ENCODE data around the gene MIGA1. TPM values are rescaled to one million over a fixed set of nuclear protein-coding genes. Genes with fewer than 3 reads are reported as not detected.
A peak's percentile ranks its signal among the peaks of the same experiment; 100 is the strongest.

Gene MIGA1
- total and polyA plus RNA-seq, 2 of the 13 experiments (the other 11 are each of a cell fraction or from before 2014, with no cell fraction given) = 3.8 to 6.6 TPM

DNA sequence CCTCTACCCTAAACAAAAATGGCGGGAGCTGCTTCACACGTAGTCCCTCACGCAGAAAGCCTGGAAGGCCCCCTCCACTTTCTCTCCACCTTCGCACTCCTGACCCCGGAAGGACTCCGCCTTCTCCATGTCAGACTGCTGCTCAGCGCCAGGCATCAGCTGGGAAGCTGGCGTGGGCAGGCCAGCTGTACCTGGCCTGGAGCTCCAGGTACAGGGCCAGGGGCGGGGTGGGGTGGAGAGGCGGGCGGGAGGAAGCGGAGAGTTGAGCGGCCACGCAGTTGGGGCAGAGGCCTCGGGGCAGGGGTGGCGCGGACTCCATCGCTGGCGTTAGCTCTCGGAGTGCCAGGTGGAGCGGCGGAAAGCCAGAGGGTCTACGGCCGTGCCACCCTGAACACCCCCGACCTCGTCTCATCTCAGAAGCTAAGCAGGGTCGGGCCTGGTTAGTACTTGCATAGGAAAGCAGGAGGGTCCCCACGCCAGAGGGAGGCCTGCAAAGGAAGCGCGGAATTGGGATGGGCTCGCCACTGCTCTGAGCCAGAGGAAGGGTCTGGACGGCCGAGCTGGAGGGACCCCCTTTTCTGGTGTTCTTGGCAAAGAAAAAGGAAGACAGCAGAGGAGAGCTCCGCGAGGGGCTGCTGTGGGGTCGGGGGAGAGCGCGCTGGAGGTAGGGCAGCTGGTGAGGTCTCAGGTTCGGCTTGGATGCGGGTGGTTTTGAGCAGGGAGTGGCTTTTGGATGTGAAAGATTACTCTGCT lies at the start of gene MIGA1 (continued):
- no peak for TF ChIP-seq ATAD3A (CRISPR knock-in tag; IDR thresholded peaks at IDR 0.05)
- TF ChIP-seq, protein P1, sequence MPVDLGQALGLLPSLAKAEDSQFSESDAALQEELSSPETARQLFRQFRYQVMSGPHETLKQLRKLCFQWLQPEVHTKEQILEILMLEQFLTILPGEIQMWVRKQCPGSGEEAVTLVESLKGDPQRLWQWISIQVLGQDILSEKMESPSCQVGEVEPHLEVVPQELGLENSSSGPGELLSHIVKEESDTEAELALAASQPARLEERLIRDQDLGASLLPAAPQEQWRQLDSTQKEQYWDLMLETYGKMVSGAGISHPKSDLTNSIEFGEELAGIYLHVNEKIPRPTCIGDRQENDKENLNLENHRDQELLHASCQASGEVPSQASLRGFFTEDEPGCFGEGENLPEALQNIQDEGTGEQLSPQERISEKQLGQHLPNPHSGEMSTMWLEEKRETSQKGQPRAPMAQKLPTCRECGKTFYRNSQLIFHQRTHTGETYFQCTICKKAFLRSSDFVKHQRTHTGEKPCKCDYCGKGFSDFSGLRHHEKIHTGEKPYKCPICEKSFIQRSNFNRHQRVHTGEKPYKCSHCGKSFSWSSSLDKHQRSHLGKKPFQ (CRISPR knock-in tag; IDR thresholded peaks at IDR 0.05; ENCODE audit: insufficient replicate concordance) = peak; percentile 41
- peak; percentile 52; the same call in 1 of the 2 replicates for TF ChIP-seq ZMYM4 (CRISPR knock-in tag; IDR thresholded peaks at IDR 0.05)
- peak; percentile 41; the same call in 1 of the 2 replicates for TF ChIP-seq ZNF552 (CRISPR knock-in tag; IDR thresholded peaks at IDR 0.05; ENCODE audit: borderline replicate concordance)
- TF ChIP-seq ZNF790 (CRISPR knock-in tag; IDR thresholded peaks at IDR 0.05; ENCODE audit: borderline replicate concordance) = 0 out of 2 replicates have a peak, but pooled peaks have one; percentile 68
- TF ChIP-seq ZNF251 (CRISPR knock-in tag; IDR thresholded peaks at IDR 0.05) = no peak
- no peak for TF ChIP-seq REL (CRISPR knock-in tag; conservative IDR thresholded peaks at IDR 0.05)
- TF ChIP-seq, protein P2, sequence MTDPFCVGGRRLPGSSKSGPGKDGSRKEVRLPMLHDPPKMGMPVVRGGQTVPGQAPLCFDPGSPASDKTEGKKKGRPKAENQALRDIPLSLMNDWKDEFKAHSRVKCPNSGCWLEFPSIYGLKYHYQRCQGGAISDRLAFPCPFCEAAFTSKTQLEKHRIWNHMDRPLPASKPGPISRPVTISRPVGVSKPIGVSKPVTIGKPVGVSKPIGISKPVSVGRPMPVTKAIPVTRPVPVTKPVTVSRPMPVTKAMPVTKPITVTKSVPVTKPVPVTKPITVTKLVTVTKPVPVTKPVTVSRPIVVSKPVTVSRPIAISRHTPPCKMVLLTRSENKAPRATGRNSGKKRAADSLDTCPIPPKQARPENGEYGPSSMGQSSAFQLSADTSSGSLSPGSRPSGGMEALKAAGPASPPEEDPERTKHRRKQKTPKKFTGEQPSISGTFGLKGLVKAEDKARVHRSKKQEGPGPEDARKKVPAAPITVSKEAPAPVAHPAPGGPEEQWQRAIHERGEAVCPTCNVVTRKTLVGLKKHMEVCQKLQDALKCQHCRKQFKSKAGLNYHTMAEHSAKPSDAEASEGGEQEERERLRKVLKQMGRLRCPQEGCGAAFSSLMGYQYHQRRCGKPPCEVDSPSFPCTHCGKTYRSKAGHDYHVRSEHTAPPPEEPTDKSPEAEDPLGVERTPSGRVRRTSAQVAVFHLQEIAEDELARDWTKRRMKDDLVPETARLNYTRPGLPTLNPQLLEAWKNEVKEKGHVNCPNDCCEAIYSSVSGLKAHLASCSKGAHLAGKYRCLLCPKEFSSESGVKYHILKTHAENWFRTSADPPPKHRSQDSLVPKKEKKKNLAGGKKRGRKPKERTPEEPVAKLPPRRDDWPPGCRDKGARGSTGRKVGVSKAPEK (CRISPR knock-in tag; IDR thresholded peaks at IDR 0.05; ENCODE audit: borderline replicate concordance) = 0 out of 2 replicates have a peak, but pooled peaks have one; percentile 66
- TF ChIP-seq CREB1 (IDR thresholded peaks at IDR 0.05) = peak; percentile 70
- peak; percentile 95 for TF ChIP-seq CREB1 (CRISPR knock-in tag; IDR thresholded peaks at IDR 0.05)
- no peak for TF ChIP-seq ZNF720 (CRISPR knock-in tag; IDR thresholded peaks at IDR 0.05)
- no peak for TF ChIP-seq MBD4 (IDR thresholded peaks at IDR 0.05; ENCODE audit: borderline replicate concordance, low read length)
- no peak for TF ChIP-seq HOXA5 (CRISPR knock-in tag; IDR thresholded peaks at IDR 0.05)
- no peak for TF ChIP-seq NFE2L2 (IDR thresholded peaks at IDR 0.05; ENCODE audit: low read length)
- TF ChIP-seq ZNF224 (CRISPR knock-in tag; IDR thresholded peaks at IDR 0.05) = no peak
- TF ChIP-seq RXRB (CRISPR knock-in tag; IDR thresholded peaks at IDR 0.05; ENCODE audit: borderline replicate concordance) = peak; percentile 27; the same call in 1 of the 2 replicates
- 0 out of 4 replicates have a peak, but pooled peaks of 1 of the 2 experiments have one; percentile 34 for TF ChIP-seq KLF16 (CRISPR knock-in tag; IDR thresholded peaks at IDR 0.05)
- TF ChIP-seq ZNF781 (CRISPR knock-in tag; IDR thresholded peaks at IDR 0.05; ENCODE audit: borderline replicate concordance, not compliant biosample characterization) = peak; percentile 60
- no peak for TF ChIP-seq GRHL1 (CRISPR knock-in tag; conservative IDR thresholded peaks at IDR 0.05)
- TF ChIP-seq ZNF709 (CRISPR knock-in tag; IDR thresholded peaks at IDR 0.05) = no peak
- TF ChIP-seq ZBTB20 (CRISPR knock-in tag; IDR thresholded peaks at IDR 0.05; ENCODE audit: borderline replicate concordance, low read depth) = peak; percentile 72; the same call in 1 of the 2 replicates
- 0 out of 2 replicates have a peak, but pooled peaks have one; percentile 57 for TF ChIP-seq ZNF670 (CRISPR knock-in tag; IDR thresholded peaks at IDR 0.05; ENCODE audit: borderline replicate concordance)
- peak; percentile 98 for TF ChIP-seq GABPB1 (CRISPR knock-in tag; IDR thresholded peaks at IDR 0.05)
- TF ChIP-seq ZNF138 (CRISPR knock-in tag; IDR thresholded peaks at IDR 0.05; ENCODE audit: low read depth) = 0 out of 2 replicates have a peak, but pooled peaks have one; percentile 16
- TF ChIP-seq FOXK2 (IDR thresholded peaks at IDR 0.05) = no peak

All from HepG2 (cell line).